GM10248 (cell line): ENCODE measurements around the gene SPECC1L.

ENCODE experiments used
- CTCF ChIA-PET: fragments of 300-600 bp; sonication (Branson Sonifier 250); formaldehyde crosslinking; extraction: SDS; loops from one replicate; lab custom pipeline; 2021; ENCODE audit warnings: antibody characterized with exemption; lab: Yijun Ruan, JAX
- POLR2A ChIA-PET: fragments of 350-650 bp; sonication (Branson Sonifier 250); formaldehyde crosslinking; extraction: SDS; loops from one replicate; lab custom pipeline; 2020; ENCODE audit warnings: antibody characterized with exemption; lab: Yijun Ruan, JAX
- DNase-seq: peaks from one replicate; pipeline ENCODE4 v3.0.0; 2012; ENCODE audit errors: extremely low spot score
- TF ChIP-seq, protein P1 (sequence below): IDR thresholded peaks from 2 replicates; pipeline ENCODE4 v1.5.1; 2012; ENCODE audit warnings: mild to moderate bottlenecking, low read depth; ENCODE audit errors: extremely low read depth, missing control alignments, control extremely low read depth

Gene SPECC1L

DNA sequence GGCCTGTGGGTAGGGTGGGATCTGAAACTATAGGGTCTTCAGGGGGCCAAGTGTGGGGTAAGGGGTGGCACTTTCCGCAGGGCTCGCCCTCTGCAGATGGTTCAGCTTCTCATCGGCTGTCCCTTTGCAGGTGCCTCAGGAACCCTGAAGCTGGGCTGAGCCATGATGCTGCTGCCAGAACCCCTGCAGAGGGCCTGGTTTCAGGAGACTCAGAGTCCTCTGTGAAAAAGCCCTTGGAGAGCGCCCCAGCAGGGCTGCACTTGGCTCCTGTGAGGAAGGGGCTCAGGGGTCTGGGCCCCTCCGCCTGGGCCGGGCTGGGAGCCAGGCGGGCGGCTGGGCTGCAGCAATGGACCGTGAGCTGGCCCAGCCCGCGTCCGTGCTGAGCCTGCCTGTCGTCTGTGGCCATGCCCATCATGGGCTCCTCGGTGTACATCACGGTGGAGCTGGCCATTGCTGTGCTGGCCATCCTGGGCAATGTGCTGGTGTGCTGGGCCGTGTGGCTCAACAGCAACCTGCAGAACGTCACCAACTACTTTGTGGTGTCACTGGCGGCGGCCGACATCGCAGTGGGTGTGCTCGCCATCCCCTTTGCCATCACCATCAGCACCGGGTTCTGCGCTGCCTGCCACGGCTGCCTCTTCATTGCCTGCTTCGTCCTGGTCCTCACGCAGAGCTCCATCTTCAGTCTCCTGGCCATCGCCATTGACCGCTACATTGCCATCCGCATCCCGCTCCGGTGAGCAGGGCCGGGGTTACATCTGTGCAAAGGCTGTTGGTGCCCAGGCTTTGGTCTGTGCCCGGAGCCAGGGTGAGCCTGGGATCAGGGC is 162.6 kb downstream of the SPECC1L start:
- ChIA-PET CTCF (interaction anchor here (0.6 to 4.2 kb wide), 7 partner anchors 9 to 96 kb away, joined by 3 to 17 read pairs (median 4); no protein-coding TSS in a partner anchor), POLR2A (no interaction called here)
- TF ChIP-seq, protein P1, sequence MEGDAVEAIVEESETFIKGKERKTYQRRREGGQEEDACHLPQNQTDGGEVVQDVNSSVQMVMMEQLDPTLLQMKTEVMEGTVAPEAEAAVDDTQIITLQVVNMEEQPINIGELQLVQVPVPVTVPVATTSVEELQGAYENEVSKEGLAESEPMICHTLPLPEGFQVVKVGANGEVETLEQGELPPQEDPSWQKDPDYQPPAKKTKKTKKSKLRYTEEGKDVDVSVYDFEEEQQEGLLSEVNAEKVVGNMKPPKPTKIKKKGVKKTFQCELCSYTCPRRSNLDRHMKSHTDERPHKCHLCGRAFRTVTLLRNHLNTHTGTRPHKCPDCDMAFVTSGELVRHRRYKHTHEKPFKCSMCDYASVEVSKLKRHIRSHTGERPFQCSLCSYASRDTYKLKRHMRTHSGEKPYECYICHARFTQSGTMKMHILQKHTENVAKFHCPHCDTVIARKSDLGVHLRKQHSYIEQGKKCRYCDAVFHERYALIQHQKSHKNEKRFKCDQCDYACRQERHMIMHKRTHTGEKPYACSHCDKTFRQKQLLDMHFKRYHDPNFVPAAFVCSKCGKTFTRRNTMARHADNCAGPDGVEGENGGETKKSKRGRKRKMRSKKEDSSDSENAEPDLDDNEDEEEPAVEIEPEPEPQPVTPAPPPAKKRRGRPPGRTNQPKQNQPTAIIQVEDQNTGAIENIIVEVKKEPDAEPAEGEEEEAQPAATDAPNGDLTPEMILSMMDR = no peak
- DNase-seq = no peak

DNA sequence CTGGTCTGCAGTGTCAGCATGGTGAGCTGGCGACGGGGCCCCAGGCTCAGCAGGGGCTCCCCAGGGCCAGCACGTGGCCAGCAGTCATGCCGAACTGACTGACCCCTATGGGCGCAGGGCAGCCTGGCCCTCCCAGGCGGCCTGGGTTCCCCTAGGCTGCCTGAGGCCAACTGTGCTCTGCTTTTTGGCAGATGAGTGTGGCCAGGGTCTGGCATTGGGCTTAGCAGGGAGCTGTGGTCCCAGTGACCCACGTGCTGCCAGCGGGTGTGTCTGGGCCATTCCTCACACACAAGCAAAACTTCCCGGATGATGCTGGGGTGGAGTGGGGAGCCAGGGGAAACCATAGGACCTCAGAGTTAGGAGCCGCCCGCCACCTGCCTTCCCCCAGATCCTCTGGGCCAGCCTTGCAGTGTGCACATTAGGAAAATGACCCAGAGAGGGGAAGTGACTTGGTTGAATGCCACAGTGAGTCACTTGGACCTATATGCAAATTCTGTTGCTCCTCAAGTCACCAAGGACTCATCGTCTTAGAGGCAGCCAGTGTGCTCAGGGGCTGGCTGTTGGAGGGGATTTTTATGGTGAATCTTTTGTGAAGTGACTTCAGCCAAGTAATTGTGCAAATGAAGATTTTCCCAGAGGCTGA is 163.3 kb downstream of the SPECC1L start:
- ChIA-PET POLR2A (interaction anchor here (0.7 to 1.3 kb wide), 3 partner anchors 10 to 238 kb away, joined by 3 to 5 read pairs (median 3); no protein-coding TSS in a partner anchor), CTCF (interaction anchor here (1.1 to 4.2 kb wide), 9 partner anchors 10 to 96 kb away, joined by 3 to 17 read pairs (median 5); no protein-coding TSS in a partner anchor)
- TF ChIP-seq, protein P1 = no peak
- peak; percentile 86 for DNase-seq

DNA sequence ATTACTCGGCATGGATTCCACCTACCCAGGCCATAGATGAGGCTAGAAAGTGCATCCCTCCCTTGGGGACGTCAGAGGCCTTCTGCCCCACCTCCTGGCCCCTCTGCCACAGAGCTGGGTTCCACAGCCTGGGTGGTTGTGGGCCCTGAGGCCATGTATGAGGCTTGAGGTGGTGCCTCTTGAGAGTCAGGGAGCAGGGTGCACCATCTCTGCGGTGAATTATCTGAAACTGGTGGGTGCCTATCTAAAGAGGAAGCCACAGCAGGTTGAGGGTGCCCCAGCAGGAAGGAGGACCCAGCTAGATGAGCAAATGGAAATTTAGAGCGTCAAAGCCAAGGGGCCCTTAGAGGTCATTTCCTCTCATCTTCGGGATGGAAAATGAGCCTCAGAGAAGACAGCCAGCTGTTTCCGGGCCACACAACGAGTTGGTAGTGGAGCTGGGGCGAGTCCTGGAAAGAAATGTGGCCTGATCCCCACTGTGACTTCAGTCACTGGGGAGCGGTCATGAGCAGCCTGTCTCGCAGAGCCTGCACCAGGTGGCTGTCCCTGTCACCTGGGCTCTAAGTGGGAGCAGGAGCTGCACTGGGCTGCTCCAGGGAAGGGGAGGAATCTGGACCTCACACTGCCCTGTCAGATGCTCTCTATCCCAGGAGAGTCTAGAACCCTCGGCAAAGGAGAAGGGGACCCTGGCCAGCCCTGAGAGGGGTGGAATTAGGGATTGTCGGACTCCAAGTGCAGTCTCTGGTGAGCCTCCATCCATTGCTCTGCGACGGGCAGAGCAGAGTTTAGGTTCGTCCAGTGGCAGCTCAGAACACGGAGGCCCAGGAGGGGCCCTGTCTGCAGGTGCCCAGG is 164.1 kb downstream of the SPECC1L start:
- peak; percentile 86 for DNase-seq
- CTCF ChIA-PET = interaction anchor here (0.9 to 4.2 kb wide), 16 partner anchors 9 to 111 kb away, joined by 3 to 17 read pairs (median 4); no protein-coding TSS in a partner anchor
- POLR2A ChIA-PET = interaction anchor here (0.7 to 1.3 kb wide), 3 partner anchors 9 to 239 kb away, joined by 3 to 5 read pairs (median 3); no protein-coding TSS in a partner anchor
- TF ChIP-seq, protein P1 = no peak

DNA sequence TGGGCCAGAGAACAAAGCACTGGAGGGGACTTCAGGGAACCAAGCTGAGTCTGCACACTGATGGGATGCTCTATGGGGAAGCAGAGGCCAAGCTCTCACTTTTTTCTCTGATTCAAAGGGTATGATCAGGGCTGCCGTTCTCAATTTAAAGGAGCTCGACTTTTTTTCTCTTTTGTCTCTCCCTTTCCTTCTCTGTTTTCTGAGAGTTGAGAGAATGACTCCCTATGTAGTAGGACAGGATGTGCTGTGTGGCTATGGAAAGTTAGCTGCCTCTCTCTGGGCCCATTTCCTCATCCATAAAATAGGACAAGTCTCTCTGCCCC is 164.7 kb downstream of the SPECC1L start:
- TF ChIP-seq, protein P1 = no peak
- ChIA-PET CTCF (interaction anchor here (0.9 to 4.2 kb wide), 15 partner anchors 9 to 111 kb away, joined by 3 to 17 read pairs (median 4); no protein-coding TSS in a partner anchor), POLR2A (interaction anchor here (1.3 kb wide), 1 partner anchor 9 kb away, joined by 5 read pairs; no protein-coding TSS in a partner anchor)
- no peak for DNase-seq

DNA sequence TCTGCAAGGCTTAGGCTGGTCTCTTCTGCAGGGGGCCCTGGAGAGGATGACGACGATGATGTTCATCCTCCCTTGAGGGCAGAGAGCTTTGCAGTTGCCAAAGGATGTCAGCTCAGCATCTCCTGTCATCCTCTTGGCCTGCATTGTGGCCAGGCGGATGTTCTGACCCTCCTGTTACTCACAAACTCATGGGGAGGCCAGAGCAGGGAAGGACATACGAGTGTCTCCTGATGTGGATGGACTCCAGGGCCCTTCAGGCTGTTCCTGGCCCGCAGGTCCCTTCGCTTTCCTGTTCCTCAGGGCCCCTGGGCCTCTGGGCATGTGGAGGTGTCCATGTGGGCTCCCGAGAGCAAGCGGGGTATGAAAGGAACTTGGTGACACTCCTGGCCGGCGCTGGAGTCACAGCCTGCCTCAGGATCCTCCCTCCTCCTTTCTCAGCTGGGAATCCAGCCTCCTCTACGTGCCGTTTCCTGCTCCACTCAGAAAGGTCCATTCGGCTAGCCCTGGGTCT is 165.3 kb downstream of the SPECC1L start:
- ChIA-PET POLR2A (no interaction called here), CTCF (interaction anchor here (0.9 to 4.2 kb wide), 14 partner anchors 9 to 112 kb away, joined by 3 to 17 read pairs (median 4); no protein-coding TSS in a partner anchor)
- TF ChIP-seq, protein P1 = no peak
- DNase-seq = no peak
